ENCODE measurements around the gene TRPM2.

- TF ChIP-seq, protein P1, sequence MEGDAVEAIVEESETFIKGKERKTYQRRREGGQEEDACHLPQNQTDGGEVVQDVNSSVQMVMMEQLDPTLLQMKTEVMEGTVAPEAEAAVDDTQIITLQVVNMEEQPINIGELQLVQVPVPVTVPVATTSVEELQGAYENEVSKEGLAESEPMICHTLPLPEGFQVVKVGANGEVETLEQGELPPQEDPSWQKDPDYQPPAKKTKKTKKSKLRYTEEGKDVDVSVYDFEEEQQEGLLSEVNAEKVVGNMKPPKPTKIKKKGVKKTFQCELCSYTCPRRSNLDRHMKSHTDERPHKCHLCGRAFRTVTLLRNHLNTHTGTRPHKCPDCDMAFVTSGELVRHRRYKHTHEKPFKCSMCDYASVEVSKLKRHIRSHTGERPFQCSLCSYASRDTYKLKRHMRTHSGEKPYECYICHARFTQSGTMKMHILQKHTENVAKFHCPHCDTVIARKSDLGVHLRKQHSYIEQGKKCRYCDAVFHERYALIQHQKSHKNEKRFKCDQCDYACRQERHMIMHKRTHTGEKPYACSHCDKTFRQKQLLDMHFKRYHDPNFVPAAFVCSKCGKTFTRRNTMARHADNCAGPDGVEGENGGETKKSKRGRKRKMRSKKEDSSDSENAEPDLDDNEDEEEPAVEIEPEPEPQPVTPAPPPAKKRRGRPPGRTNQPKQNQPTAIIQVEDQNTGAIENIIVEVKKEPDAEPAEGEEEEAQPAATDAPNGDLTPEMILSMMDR (IDR thresholded peaks at IDR 0.05), result no peak
- TF ChIP-seq POLR2A (IDR thresholded peaks at IDR 0.05) (no peak), POLR2AphosphoS5 (IDR thresholded peaks at IDR 0.05) (no peak)
Measured at GRCh38 chr21:44454747-44455523, 101.5 kb downstream of the TRPM2 start, which contains the start of gene LRRC3.

Data from prostate gland (tissue), 2 donors.